Mesothelial cell of epicardium (in vitro differentiated cells): ENCODE data around the gene TRAPPC11. TPM values are rescaled to one million over a fixed set of nuclear protein-coding genes. Genes with fewer than 3 reads are reported as not detected.
"Not testable (repeated sequence)": the region's sequence is repeated elsewhere in the genome, so short reads cannot be mapped to it uniquely, and the experiment has no call there.

Experiments used
- DNase-seq, 2 experiments: peaks; one replicate each; pipeline ENCODE4 v3.0.0; 2021; ENCODE audit warnings: low spot score in 2 of 2; ENCODE audit not compliant: unreplicated experiment in 2 of 2
- H3K27ac Mint-ChIP-seq: 2 replicates; pipeline ENCODE4 v1.8.0; 2021; ENCODE audit warnings: mixed read lengths
- H3K27me3 Mint-ChIP-seq: 2 replicates; pipeline ENCODE4 v1.8.0; 2021; ENCODE audit warnings: low read depth, mixed read lengths
- H3K36me3 Mint-ChIP-seq: 2 replicates; pipeline ENCODE4 v1.8.0; 2021; ENCODE audit warnings: mixed read lengths
- H3K4me1 Mint-ChIP-seq: 2 replicates; pipeline ENCODE4 v1.8.0; 2021; ENCODE audit warnings: mixed read lengths
- H3K4me3 Mint-ChIP-seq: 2 replicates; pipeline ENCODE4 v1.8.0; 2021; ENCODE audit warnings: mild to moderate bottlenecking, moderate library complexity, mixed read lengths
- H3K9me3 Mint-ChIP-seq: 2 replicates; pipeline ENCODE4 v1.8.0; 2021; ENCODE audit warnings: mixed read lengths
- CTCF ChIP-seq: fragments of 200-600 bp; sonication (generic); IDR thresholded peaks from one replicate; pipeline ENCODE4 v1.5.0; 2021; ENCODE audit warnings: antibody characterized with exemption; ENCODE audit not compliant: unreplicated experiment
- total RNA-seq: library from RNA; stranded (reverse); gene quantifications from 3 replicates; pipeline ENCODE4 v1.2.1, GENCODE V29; 2021

Gene TRAPPC11
- total RNA-seq, 1 donor from 2014 or later: 47.3 TPM

- H3K4me1 Mint-ChIP-seq: peaks cover 5% of the 10 kb centered on the region
- TF ChIP-seq CTCF: no peak
- no peaks in the 10 kb centered on the region for H3K36me3 Mint-ChIP-seq
- peaks cover 14% of the 10 kb centered on the region for H3K9me3 Mint-ChIP-seq
- H3K27me3 Mint-ChIP-seq: peaks cover 3% of the 10 kb centered on the region
- peak overlapping the region; percentile 66 for H3K4me3 Mint-ChIP-seq
- H3K27ac Mint-ChIP-seq: peak overlapping the region; percentile 34
- DNase-seq: peak; percentile 47 to 69
These were observed 63.9 kb downstream of the TRAPPC11 start for GRCh38 chr4:183722731-183723560.

GRCh38 chr4:183723561-183724228 lies 64.6 kb downstream of the TRAPPC11 start:
- Mint-ChIP-seq H3K9me3 (peaks cover 14% of the 10 kb centered on the region), H3K27me3 (peaks cover 3% of the 10 kb centered on the region), H3K4me3 (peak overlapping the region; percentile 66), H3K4me1 (peaks cover 5% of the 10 kb centered on the region), H3K27ac (no peak overlapping the region), H3K36me3 (no peaks in the 10 kb centered on the region)
- DNase-seq: no peak
- no peak for TF ChIP-seq CTCF

GRCh38 chr4:183725585-183725984 lies 66.5 kb downstream of the TRAPPC11 start:
- not testable (repeated sequence) for DNase-seq, H3K27ac Mint-ChIP-seq, H3K4me1 Mint-ChIP-seq, H3K36me3 Mint-ChIP-seq, H3K4me3 Mint-ChIP-seq, H3K27me3 Mint-ChIP-seq, H3K9me3 Mint-ChIP-seq

- Mint-ChIP-seq H3K27ac (no peak overlapping the region), H3K4me1 (peaks cover 5% of the 10 kb centered on the region), H3K4me3 (no peak overlapping the region), H3K9me3 (no peaks in the 10 kb centered on the region), H3K36me3 (no peaks in the 10 kb centered on the region), H3K27me3 (peaks cover 3% of the 10 kb centered on the region)
- no peak for DNase-seq
- TF ChIP-seq CTCF: no peak
These were observed 68.4 kb downstream of the TRAPPC11 start for GRCh38 chr4:183727482-183727881.

- no peak for DNase-seq
- H3K27ac Mint-ChIP-seq: no peak overlapping the region
- H3K4me1 Mint-ChIP-seq: peaks cover 2% of the 10 kb centered on the region
- peaks cover 2% of the 10 kb centered on the region for H3K27me3 Mint-ChIP-seq
- no peaks in the 10 kb centered on the region for H3K9me3 Mint-ChIP-seq
- no peak overlapping the region for H3K4me3 Mint-ChIP-seq
- H3K36me3 Mint-ChIP-seq: no peaks in the 10 kb centered on the region
- TF ChIP-seq CTCF: no peak
These were observed 69.4 kb downstream of the TRAPPC11 start for GRCh38 chr4:183728223-183729068.
